Liver (tissue), 9 donors: Measurements from ENCODE around the gene WFIKKN2. TPM values are rescaled to one million over a fixed set of nuclear protein-coding genes. Genes with fewer than 3 reads are reported as not detected.
A peak's percentile ranks its signal among the peaks of the same experiment; 100 is the strongest.

Source experiments
- DNase-seq: peaks from one replicate; pipeline ENCODE4 v3.0.0-alpha.2; 2017; ENCODE audit warnings: low spot score
- H3K27ac ChIP-seq, 2 donors: one replicate each; pipeline ENCODE4 v1.7.0; 2013; ENCODE audit warnings: inconsistent platforms in 2 of 2, low read length in 2 of 2, control low read depth in 1 of 2, low read depth in 1 of 2, mild to moderate bottlenecking in 1 of 2
- H3K27me3 ChIP-seq, 4 donors: one replicate each; pipeline versions ENCODE4 v1.6.1 to v1.7.0; 2013; ENCODE audit warnings: low read length in 3 of 4, inconsistent platforms in 1 of 4, mild to moderate bottlenecking in 1 of 4, moderate library complexity in 1 of 4; ENCODE audit not compliant: control insufficient read depth in 4 of 4, insufficient read depth in 4 of 4
- H3K36me3 ChIP-seq, 4 donors: one replicate each; pipeline versions ENCODE4 v1.6.1 to v1.7.0; 2013; ENCODE audit warnings: low read length in 3 of 4, mild to moderate bottlenecking in 3 of 4, low read depth in 1 of 4, moderate library complexity in 1 of 4; ENCODE audit not compliant: control insufficient read depth in 4 of 4, insufficient read depth in 3 of 4
- H3K4me1 ChIP-seq, 4 donors: one replicate each; pipeline versions ENCODE4 v1.6.1 to v1.7.0; 2013; ENCODE audit warnings: low read length in 3 of 4, mild to moderate bottlenecking in 3 of 4, moderate library complexity in 1 of 4; ENCODE audit not compliant: control insufficient read depth in 4 of 4, insufficient read depth in 4 of 4
- H3K4me3 ChIP-seq, 3 donors: one replicate each; pipeline versions ENCODE4 v1.6.1 to v1.7.0; 2013; ENCODE audit warnings: low read length in 3 of 3, control low read depth in 1 of 3, low read depth in 1 of 3, mild to moderate bottlenecking in 1 of 3
- H3K9ac ChIP-seq, 2 donors: one replicate each; pipeline ENCODE4 v1.7.0; 2013; ENCODE audit warnings: low read length in 2 of 2, mild to moderate bottlenecking in 2 of 2, moderate library complexity in 2 of 2, control low read depth in 1 of 2, low read depth in 1 of 2
- H3K9me3 ChIP-seq, 4 donors: one replicate each; pipeline versions ENCODE4 v1.6.1 to v1.7.0; 2013; ENCODE audit warnings: low read length in 3 of 4; ENCODE audit not compliant: control insufficient read depth in 4 of 4
- EGR1 ChIP-seq, 2 donors: IDR thresholded peaks; 2 replicates each; pipeline ENCODE4 v1.6.1; 2016 to 2018; ENCODE audit warnings: antibody characterized with exemption in 2 of 2, low read depth in 2 of 2
- FOXA1 ChIP-seq: IDR thresholded peaks from 2 replicates; pipeline ENCODE4 v1.6.1; 2016; ENCODE audit warnings: antibody characterized with exemption
- FOXA2 ChIP-seq: IDR thresholded peaks from 2 replicates; pipeline ENCODE4 v1.6.1; 2016; ENCODE audit warnings: antibody characterized with exemption
- GABPA ChIP-seq, 2 donors: IDR thresholded peaks in 1 of 2; conservative IDR thresholded peaks in 1 of 2; 2 replicates each; pipeline ENCODE4 v1.6.1; 2016; ENCODE audit warnings: antibody characterized with exemption in 2 of 2, mild to moderate bottlenecking in 1 of 2, moderate library complexity in 1 of 2
- HNF4A ChIP-seq, 2 donors: conservative IDR thresholded peaks; 2 replicates each; pipeline ENCODE4 v1.6.1; 2016; ENCODE audit warnings: antibody characterized with exemption in 2 of 2, mild to moderate bottlenecking in 2 of 2
- HNF4G ChIP-seq: IDR thresholded peaks from 2 replicates; pipeline ENCODE4 v1.6.1; 2016; ENCODE audit warnings: antibody characterized with exemption
- JUND ChIP-seq, 2 donors: IDR thresholded peaks; 2 replicates each; pipeline ENCODE4 v1.6.1; 2016; ENCODE audit warnings: antibody characterized with exemption in 2 of 2
- NR2F2 ChIP-seq: IDR thresholded peaks from 2 replicates; pipeline ENCODE4 v1.6.1; 2016; ENCODE audit warnings: antibody characterized with exemption
- RAD21 ChIP-seq, 2 donors: IDR thresholded peaks; 2 replicates each; pipeline ENCODE4 v1.6.1; 2016; ENCODE audit warnings: antibody characterized with exemption in 2 of 2, mild to moderate bottlenecking in 2 of 2
- REST ChIP-seq: IDR thresholded peaks from 2 replicates; pipeline ENCODE4 v1.6.1; 2016; ENCODE audit warnings: antibody characterized with exemption, mild to moderate bottlenecking
- RXRA ChIP-seq, 2 donors: IDR thresholded peaks; 2 replicates each; pipeline ENCODE4 v1.6.1; 2017 to 2018; ENCODE audit warnings: antibody characterized with exemption in 2 of 2, mild to moderate bottlenecking in 1 of 2
- SP1 ChIP-seq: IDR thresholded peaks from 2 replicates; pipeline ENCODE4 v1.6.1; 2018; ENCODE audit warnings: antibody characterized with exemption, mild to moderate bottlenecking
- TAF1 ChIP-seq: conservative IDR thresholded peaks from 2 replicates; pipeline ENCODE4 v1.6.1; 2016; ENCODE audit warnings: antibody characterized with exemption, mild to moderate bottlenecking
- YY1 ChIP-seq: IDR thresholded peaks from 2 replicates; pipeline ENCODE4 v1.6.1; 2016; ENCODE audit warnings: antibody characterized with exemption, mild to moderate bottlenecking
- ZBTB33 ChIP-seq: IDR thresholded peaks from 2 replicates; pipeline ENCODE4 v1.6.1; 2016; ENCODE audit warnings: antibody characterized with exemption
- WGBS: extraction: QIAGEN DNeasy Blood & Tissue Kit; methylation state at CpG from one replicate; pipeline ENCODE4 v1.1.7; 2013; 5-methylcytosine and 5-hydroxymethylcytosine counted together
- polyA plus RNA-seq, 2 donors: library from polyadenylated mRNA; stranded (reverse) in 1 of 2; unstranded in 1 of 2; fragments of 200-250 nt in 1 of 2; fragments of >200 nt in 1 of 2; fragmentation: Nextera tagmentation in 1 of 2; extraction: Ambion mirVana in 1 of 2; gene quantifications; one replicate each; pipeline versions ENCODE4 v1.2.1 to v1.2.3, GENCODE V29; 2013 to 2015
- total RNA-seq, 2 donors: library from RNA; depleted of rRNA; stranded (reverse); fragments of >200 nt; gene quantifications; one replicate each; pipeline ENCODE4 v1.2.3, GENCODE V29; 2014
- TF ChIP-seq, protein P1 (sequence below): fragments of 150-350 bp; IDR thresholded peaks from 2 replicates; pipeline ENCODE4 v1.5.1; 2017; ENCODE audit warnings: improper control_type of control experiment, low read depth, low read length; ENCODE audit not compliant: missing input control
- TF ChIP-seq, protein P2 (sequence below): IDR thresholded peaks from 2 replicates; pipeline ENCODE4 v1.6.1; 2016; ENCODE audit warnings: antibody characterized with exemption
- TF ChIP-seq, protein P3 (sequence below): IDR thresholded peaks from 2 replicates; pipeline ENCODE4 v1.6.1; 2016; ENCODE audit warnings: antibody characterized with exemption
- donor health status: healthy.
- donor health status: healthy.
- donor health status: healthy.
- donor health status: healthy.
- donor health status: healthy.

The WFIKKN2 gene
- total and polyA plus RNA-seq, 4 donors: 0.02 to 0.19 (median 0.07) TPM; not detected in 1

- peak; percentile 72 for DNase-seq
- peaks cover 2 to 33% (median 23%) of the 10 kb centered on the region in 4 donors for H3K4me1 ChIP-seq
- TF ChIP-seq FOXA2: no peak
- peak; percentile 2 for TF ChIP-seq HNF4G
- TF ChIP-seq TAF1: peak; percentile 0
- peak overlapping the region; percentile 73 to 98 for H3K9ac ChIP-seq
- peak overlapping the region; percentile 56 to 89 (median 66) for H3K4me3 ChIP-seq
- WGBS: under 1% methylated on average over 28 of the region's 28 CpGs
- H3K27me3 ChIP-seq: no peaks in the 10 kb centered on the region
- H3K36me3 ChIP-seq: peaks cover 0 to 8% (median under 1%) of the 10 kb centered on the region in 4 donors
- H3K9me3 ChIP-seq: no peaks in the 10 kb centered on the region
- peak overlapping the region; percentile 98 to 99 for H3K27ac ChIP-seq
These were observed 31.6 kb downstream of the WFIKKN2 start for GRCh38 chr17:50866950-50867362.

GRCh38 chr17:50867363-50868139, 32.2 kb downstream of the WFIKKN2 start:
- H3K36me3 ChIP-seq: peaks cover 0 to 6% (median 0%) of the 10 kb centered on the region in 4 donors
- H3K27me3 ChIP-seq: no peaks in the 10 kb centered on the region
- peak; percentile 92 for DNase-seq
- H3K27ac ChIP-seq: peak overlapping the region; percentile 98 to 99
- H3K4me1 ChIP-seq: peaks cover 2 to 32% (median 23%) of the 10 kb centered on the region in 4 donors
- peak in 1 of 2 donors; percentile 64 for TF ChIP-seq EGR1 (IDR thresholded peaks at IDR 0.05; ENCODE audit: low read depth in 2 of 2)
- no peak for TF ChIP-seq FOXA2
- TF ChIP-seq TAF1: peak; percentile 93
- TF ChIP-seq GABPA (IDR thresholded peaks at IDR 0.05 in 1 of 2, conservative IDR thresholded peaks at IDR 0.05 in 1 of 2): peak in 1 of 2 donors; percentile 29
- peak; percentile 83 for TF ChIP-seq REST
- TF ChIP-seq NR2F2: peak; percentile 68
- no peak for TF ChIP-seq FOXA1
- peak; percentile 89 to 93 for TF ChIP-seq RXRA (IDR thresholded peaks at IDR 0.05)
- peak; percentile 88 for TF ChIP-seq SP1
- no peak for TF ChIP-seq HNF4G
- peak; percentile 52 to 68 for TF ChIP-seq HNF4A (conservative IDR thresholded peaks at IDR 0.05)
- TF ChIP-seq YY1: peak; percentile 86
- TF ChIP-seq JUND (IDR thresholded peaks at IDR 0.05): no peak
- TF ChIP-seq RAD21 (IDR thresholded peaks at IDR 0.05): peak; percentile 52 to 69
- TF ChIP-seq ZBTB33: peak; percentile 62
- TF ChIP-seq, protein P1, sequence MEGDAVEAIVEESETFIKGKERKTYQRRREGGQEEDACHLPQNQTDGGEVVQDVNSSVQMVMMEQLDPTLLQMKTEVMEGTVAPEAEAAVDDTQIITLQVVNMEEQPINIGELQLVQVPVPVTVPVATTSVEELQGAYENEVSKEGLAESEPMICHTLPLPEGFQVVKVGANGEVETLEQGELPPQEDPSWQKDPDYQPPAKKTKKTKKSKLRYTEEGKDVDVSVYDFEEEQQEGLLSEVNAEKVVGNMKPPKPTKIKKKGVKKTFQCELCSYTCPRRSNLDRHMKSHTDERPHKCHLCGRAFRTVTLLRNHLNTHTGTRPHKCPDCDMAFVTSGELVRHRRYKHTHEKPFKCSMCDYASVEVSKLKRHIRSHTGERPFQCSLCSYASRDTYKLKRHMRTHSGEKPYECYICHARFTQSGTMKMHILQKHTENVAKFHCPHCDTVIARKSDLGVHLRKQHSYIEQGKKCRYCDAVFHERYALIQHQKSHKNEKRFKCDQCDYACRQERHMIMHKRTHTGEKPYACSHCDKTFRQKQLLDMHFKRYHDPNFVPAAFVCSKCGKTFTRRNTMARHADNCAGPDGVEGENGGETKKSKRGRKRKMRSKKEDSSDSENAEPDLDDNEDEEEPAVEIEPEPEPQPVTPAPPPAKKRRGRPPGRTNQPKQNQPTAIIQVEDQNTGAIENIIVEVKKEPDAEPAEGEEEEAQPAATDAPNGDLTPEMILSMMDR: no peak
- TF ChIP-seq, protein P2, sequence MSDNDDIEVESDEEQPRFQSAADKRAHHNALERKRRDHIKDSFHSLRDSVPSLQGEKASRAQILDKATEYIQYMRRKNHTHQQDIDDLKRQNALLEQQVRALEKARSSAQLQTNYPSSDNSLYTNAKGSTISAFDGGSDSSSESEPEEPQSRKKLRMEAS: peak; percentile 65
- TF ChIP-seq, protein P3, sequence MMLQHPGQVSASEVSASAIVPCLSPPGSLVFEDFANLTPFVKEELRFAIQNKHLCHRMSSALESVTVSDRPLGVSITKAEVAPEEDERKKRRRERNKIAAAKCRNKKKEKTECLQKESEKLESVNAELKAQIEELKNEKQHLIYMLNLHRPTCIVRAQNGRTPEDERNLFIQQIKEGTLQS: peak; percentile 9
- peak overlapping the region; percentile 80 to 98 for H3K9ac ChIP-seq
- H3K9me3 ChIP-seq: no peaks in the 10 kb centered on the region
- H3K4me3 ChIP-seq: peak overlapping the region; percentile 56 to 89 (median 66)
- under 1% methylated on average over 35 of the region's 35 CpGs for WGBS
